ENCODE measurements around the gene PATJ. TPM values are rescaled to one million over a fixed set of nuclear protein-coding genes. Genes with fewer than 3 reads are reported as not detected.

PATJ gene
- total RNA-seq, 1 donor from 2014 or later = 11.3 TPM

DNA sequence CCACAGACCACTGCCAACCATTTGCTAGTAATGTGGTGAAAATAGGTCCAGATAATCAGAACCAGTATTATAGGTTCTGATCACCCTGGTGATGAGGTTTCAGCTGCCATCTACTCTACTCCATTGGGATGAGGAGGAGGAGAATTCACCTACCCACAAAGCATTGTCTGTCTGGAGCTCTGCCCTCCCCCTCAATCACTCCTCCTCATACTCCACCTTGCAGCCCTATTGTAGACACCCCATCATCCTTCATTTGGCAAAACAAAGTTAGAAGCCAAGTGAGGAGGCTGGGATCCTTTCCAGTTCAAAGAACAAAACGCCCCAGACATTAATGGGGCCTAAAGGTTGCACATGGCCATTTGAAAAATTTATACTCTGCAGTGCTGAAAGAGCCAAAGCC, 295.0 kb downstream of the PATJ start:
- H3K36me3 Mint-ChIP-seq (ENCODE audit: unreplicated experiment) = no peaks in the 10 kb centered on the region
- no peak overlapping the region for H3K27ac Mint-ChIP-seq (ENCODE audit: unreplicated experiment)
- H3K27me3 Mint-ChIP-seq (ENCODE audit: unreplicated experiment) = no peaks in the 10 kb centered on the region
- DNase-seq (ENCODE audit: extremely low spot score, unreplicated experiment) = no peak
- H3K4me3 Mint-ChIP-seq (ENCODE audit: unreplicated experiment) = no peak overlapping the region
- H3K4me1 Mint-ChIP-seq (ENCODE audit: unreplicated experiment) = no peaks in the 10 kb centered on the region
- no peaks in the 10 kb centered on the region for H3K9me3 Mint-ChIP-seq (ENCODE audit: unreplicated experiment)
- TF ChIP-seq CTCF (IDR thresholded peaks at IDR 0.05) = no peak

DNA sequence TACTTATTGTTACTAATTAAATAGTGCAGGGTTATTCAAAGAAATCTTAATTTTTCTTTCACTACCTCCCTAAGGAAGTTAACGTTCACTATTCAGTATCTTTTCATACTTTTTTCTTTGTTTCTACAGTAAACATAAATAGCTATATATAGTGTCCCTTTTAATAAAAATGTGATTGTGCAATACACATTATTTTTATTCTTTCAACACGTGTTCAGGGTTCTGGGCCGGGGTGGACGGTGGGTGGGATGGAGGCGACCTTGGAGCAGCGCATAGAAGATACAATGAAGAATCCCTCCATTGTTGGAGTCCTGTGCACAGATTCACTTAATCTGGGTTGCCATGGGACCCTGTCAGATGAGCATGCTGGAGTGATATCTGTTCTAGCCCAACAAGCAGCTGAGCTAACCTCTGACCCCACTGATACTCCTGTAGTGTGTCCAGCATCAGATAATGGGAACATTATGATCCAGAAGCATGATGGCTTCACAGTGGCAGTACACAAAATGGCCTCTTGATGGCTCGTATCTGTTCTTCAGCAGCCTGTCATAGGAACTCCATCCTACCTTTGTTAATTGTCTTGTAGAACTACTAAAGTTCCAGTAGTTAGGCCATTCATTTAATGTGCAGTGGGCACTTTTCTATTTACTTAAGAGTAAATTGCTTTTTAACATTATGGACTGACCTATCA, 296.5 kb downstream of the PATJ start:
- Mint-ChIP-seq H3K4me1 (ENCODE audit: unreplicated experiment) (no peaks in the 10 kb centered on the region), H3K27ac (ENCODE audit: unreplicated experiment) (no peak overlapping the region), H3K4me3 (ENCODE audit: unreplicated experiment) (no peak overlapping the region), H3K36me3 (ENCODE audit: unreplicated experiment) (no peaks in the 10 kb centered on the region), H3K9me3 (ENCODE audit: unreplicated experiment) (no peaks in the 10 kb centered on the region), H3K27me3 (ENCODE audit: unreplicated experiment) (no peaks in the 10 kb centered on the region)
- no peak for DNase-seq (ENCODE audit: extremely low spot score, unreplicated experiment)
- TF ChIP-seq CTCF (IDR thresholded peaks at IDR 0.05) = no peak

- Mint-ChIP-seq H3K27ac (ENCODE audit: unreplicated experiment) (no peak overlapping the region), H3K9me3 (ENCODE audit: unreplicated experiment) (no peaks in the 10 kb centered on the region), H3K36me3 (ENCODE audit: unreplicated experiment) (no peaks in the 10 kb centered on the region), H3K4me1 (ENCODE audit: unreplicated experiment) (peaks cover 1% of the 10 kb centered on the region), H3K27me3 (ENCODE audit: unreplicated experiment) (no peaks in the 10 kb centered on the region), H3K4me3 (ENCODE audit: unreplicated experiment) (no peak overlapping the region)
- TF ChIP-seq CTCF (IDR thresholded peaks at IDR 0.05) = no peak
- DNase-seq (ENCODE audit: extremely low spot score, unreplicated experiment) = no peak
These were observed 298.2 kb downstream of the PATJ start for GRCh38 chr1:62040450-62040849.

DNA sequence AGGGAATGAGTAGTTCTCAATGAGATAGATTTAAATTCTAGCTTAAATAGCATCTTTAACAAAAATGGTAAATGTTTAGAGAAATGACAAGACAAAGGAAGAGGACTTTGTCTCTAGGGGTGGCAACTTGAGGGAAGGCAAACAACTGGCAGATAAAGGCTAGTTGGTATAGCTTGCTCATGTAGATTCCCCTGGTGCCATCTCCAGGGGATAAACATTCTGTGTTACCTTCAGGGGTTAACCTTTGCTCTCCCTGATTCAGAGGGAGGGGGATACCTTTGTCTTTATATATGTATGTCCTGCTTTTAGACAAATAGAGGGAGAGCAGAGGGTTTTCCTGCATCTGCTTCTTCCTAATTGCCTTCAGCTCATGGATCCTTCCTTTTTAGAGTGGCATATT, 298.7 kb downstream of the PATJ start:
- TF ChIP-seq CTCF (IDR thresholded peaks at IDR 0.05) = no peak
- Mint-ChIP-seq H3K36me3 (ENCODE audit: unreplicated experiment) (no peaks in the 10 kb centered on the region), H3K27me3 (ENCODE audit: unreplicated experiment) (no peaks in the 10 kb centered on the region), H3K4me3 (ENCODE audit: unreplicated experiment) (no peak overlapping the region), H3K9me3 (ENCODE audit: unreplicated experiment) (no peaks in the 10 kb centered on the region), H3K4me1 (ENCODE audit: unreplicated experiment) (peaks cover 6% of the 10 kb centered on the region), H3K27ac (ENCODE audit: unreplicated experiment) (no peak overlapping the region)
- no peak for DNase-seq (ENCODE audit: extremely low spot score, unreplicated experiment)

- Mint-ChIP-seq H3K9me3 (ENCODE audit: unreplicated experiment) (no peaks in the 10 kb centered on the region), H3K4me1 (ENCODE audit: unreplicated experiment) (peaks cover 7% of the 10 kb centered on the region), H3K27ac (ENCODE audit: unreplicated experiment) (no peak overlapping the region), H3K27me3 (ENCODE audit: unreplicated experiment) (no peaks in the 10 kb centered on the region), H3K4me3 (ENCODE audit: unreplicated experiment) (no peak overlapping the region), H3K36me3 (ENCODE audit: unreplicated experiment) (no peaks in the 10 kb centered on the region)
- no peak for TF ChIP-seq CTCF (IDR thresholded peaks at IDR 0.05)
- DNase-seq (ENCODE audit: extremely low spot score, unreplicated experiment) = no peak
These were observed 300.9 kb downstream of the PATJ start for GRCh38 chr1:62043154-62043553.
